Measurements from ENCODE around the gene KLRK1.
"Not testable (repeated sequence)": the region's sequence is repeated elsewhere in the genome, so short reads cannot be mapped to it uniquely, and the experiment has no call there.

KLRK1 gene

GRCh38 chr12:10389904-10390303, at the start of gene KLRK1:
KLRK1 (minus strand) TSS chr12:10390041; CDS start chr12:10388810, 1,231 bp downstream.
- DNase-seq, result peak; percentile 51

GRCh38 chr12:10437601-10438000, 47.8 kb upstream of the KLRK1 start:
- not testable (repeated sequence) for DNase-seq

GRCh38 chr12:10435816-10436215, 46.0 kb upstream of the KLRK1 start, which contains the start of gene KLRC2:
KLRC2 (minus strand) TSS chr12:10436010; CDS start chr12:10435986, 24 bp downstream.
- DNase-seq, result not testable (repeated sequence)

- DNase-seq, result not testable (repeated sequence)
These were observed 40.8 kb upstream of the KLRK1 start for GRCh38 chr12:10430623-10431022.

GRCh38 chr12:10425938-10426337, 36.1 kb upstream of the KLRK1 start:
- not testable (repeated sequence) for DNase-seq

- not testable (repeated sequence) for DNase-seq
These were observed 34.5 kb upstream of the KLRK1 start for GRCh38 chr12:10424260-10424899.

- not testable (repeated sequence) for DNase-seq
These were observed 32.3 kb upstream of the KLRK1 start for GRCh38 chr12:10422159-10422558.

GRCh38 chr12:10420334-10420733, 30.5 kb upstream of the KLRK1 start, which contains the start of gene KLRC3:
KLRC3 (minus strand) TSS chr12:10420595; CDS start chr12:10420550, 45 bp downstream.
- not testable (repeated sequence) for DNase-seq

GRCh38 chr12:10409392-10409791, 19.6 kb upstream of the KLRK1 start, which contains the start of gene KLRC4:
KLRC4 (minus strand) TSS chr12:10409757; CDS start chr12:10409575, 182 bp downstream.
- peak; percentile 64 for DNase-seq

- DNase-seq, result no peak
These were observed 19.0 kb upstream of the KLRK1 start for GRCh38 chr12:10408842-10409241.

GRCh38 chr12:10406725-10407124, 16.9 kb upstream of the KLRK1 start:
- no peak for DNase-seq

- DNase-seq, result peak; percentile 43
These were observed 15.5 kb upstream of the KLRK1 start for GRCh38 chr12:10405294-10405693.

- DNase-seq, result no peak
These were observed 15.0 kb upstream of the KLRK1 start for GRCh38 chr12:10404798-10405197.

GRCh38 chr12:10400829-10401228, 11.0 kb upstream of the KLRK1 start:
- no peak for DNase-seq

- DNase-seq, result no peak
These were observed 8.3 kb upstream of the KLRK1 start for GRCh38 chr12:10398168-10398567.

- DNase-seq, result peak; percentile 87
These were observed 7.5 kb upstream of the KLRK1 start for GRCh38 chr12:10397296-10397695.

- not testable (repeated sequence) for DNase-seq
These were observed 6.3 kb upstream of the KLRK1 start for GRCh38 chr12:10396176-10396575.

- peak; percentile 84 for DNase-seq
These were observed 5.7 kb upstream of the KLRK1 start for GRCh38 chr12:10395390-10395998.

- peak; percentile 79 for DNase-seq
These were observed 4.8 kb upstream of the KLRK1 start for GRCh38 chr12:10394531-10395152.

GRCh38 chr12:10393291-10393690, 3.5 kb upstream of the KLRK1 start:
- no peak for DNase-seq

- DNase-seq, result peak; percentile 66
These were observed 2.6 kb upstream of the KLRK1 start for GRCh38 chr12:10392394-10392930.

GRCh38 chr12:10390991-10391390, 1.1 kb upstream of the KLRK1 start:
- DNase-seq, result not testable (repeated sequence)

GRCh38 chr12:10388624-10389413, 1.0 kb downstream of the KLRK1 start:
- no peak for DNase-seq

All from CD4-positive, alpha-beta T cell treated with Interleukin-4 for 4 hours (primary cell).